BE2C (cell line): ENCODE results near the gene NBEAL1.
"Not testable (repeated sequence)": the region's sequence is repeated elsewhere in the genome, so short reads cannot be mapped to it uniquely, and the experiment has no call there.

ENCODE experiments used
- DNase-seq: peaks from one replicate; pipeline ENCODE4 v3.0.0-alpha.2; 2020
- H3K27me3 ChIP-seq: fragments of 250-450 bp; sonication (Bioruptor Pico); 2 replicates; pipeline ENCODE4 v1.5.1; 2020; ENCODE audit warnings: mild to moderate bottlenecking
- H3K36me3 ChIP-seq: fragments of 250-450 bp; sonication (Bioruptor Pico); 2 replicates; pipeline ENCODE4 v1.5.1; 2020; ENCODE audit warnings: mild to moderate bottlenecking
- H3K4me1 ChIP-seq: fragments of 250-450 bp; sonication (Bioruptor Pico); 2 replicates; pipeline ENCODE4 v1.5.1; 2020
- H3K4me3 ChIP-seq: 2 replicates; pipeline ENCODE4 v1.5.1; 2011; ENCODE audit warnings: low read depth, low read length
- H3K9me3 ChIP-seq: fragments of 250-450 bp; sonication (Bioruptor Pico); 2 replicates; pipeline ENCODE4 v1.5.1; 2020
- CTCF ChIP-seq: IDR thresholded peaks from 2 replicates; pipeline ENCODE4 v1.5.1; 2012; ENCODE audit warnings: mild to moderate bottlenecking, low read depth, low read length

The NBEAL1 gene

GRCh38 chr2:203033395-203033794, 18.7 kb downstream of the NBEAL1 start:
- H3K4me3 ChIP-seq, result no peak overlapping the region
- no peaks in the 10 kb centered on the region for H3K9me3 ChIP-seq
- no peaks in the 10 kb centered on the region for H3K4me1 ChIP-seq
- no peaks in the 10 kb centered on the region for H3K36me3 ChIP-seq
- no peaks in the 10 kb centered on the region for H3K27me3 ChIP-seq
- DNase-seq, result no peak
- no peak for TF ChIP-seq CTCF

- TF ChIP-seq CTCF, result no peak
These were observed 21.3 kb downstream of the NBEAL1 start for GRCh38 chr2:203035879-203036470.

GRCh38 chr2:203037026-203037425, 22.4 kb downstream of the NBEAL1 start:
- no peak overlapping the region for H3K4me3 ChIP-seq
- H3K4me1 ChIP-seq, result no peaks in the 10 kb centered on the region
- H3K36me3 ChIP-seq, result no peaks in the 10 kb centered on the region
- H3K9me3 ChIP-seq, result no peaks in the 10 kb centered on the region
- no peak for DNase-seq
- no peaks in the 10 kb centered on the region for H3K27me3 ChIP-seq
- no peak for TF ChIP-seq CTCF

More at GRCh38 chr2:203035879-203036470, 21.3 kb downstream of the NBEAL1 start:
- no peak for DNase-seq
- Histone ChIP-seq H3K36me3 (no peaks in the 10 kb centered on the region), H3K27me3 (no peaks in the 10 kb centered on the region), H3K4me1 (no peaks in the 10 kb centered on the region), H3K9me3 (no peaks in the 10 kb centered on the region), H3K4me3 (no peak overlapping the region)

GRCh38 chr2:203038586-203038985, 23.9 kb downstream of the NBEAL1 start:
- DNase-seq, result no peak
- Histone ChIP-seq H3K4me3 (no peak overlapping the region), H3K36me3 (no peaks in the 10 kb centered on the region), H3K4me1 (no peaks in the 10 kb centered on the region), H3K27me3 (no peaks in the 10 kb centered on the region), H3K9me3 (no peaks in the 10 kb centered on the region)
- no peak for TF ChIP-seq CTCF

GRCh38 chr2:203039211-203039610, 24.5 kb downstream of the NBEAL1 start:
- H3K9me3 ChIP-seq, H3K4me1 ChIP-seq, H3K4me3 ChIP-seq, DNase-seq, H3K27me3 ChIP-seq, H3K36me3 ChIP-seq: not testable (repeated sequence)

GRCh38 chr2:203040966-203041521, 26.4 kb downstream of the NBEAL1 start:
- H3K36me3 ChIP-seq, result no peaks in the 10 kb centered on the region
- H3K27me3 ChIP-seq, result no peaks in the 10 kb centered on the region
- H3K4me1 ChIP-seq, result no peaks in the 10 kb centered on the region
- H3K9me3 ChIP-seq, result no peaks in the 10 kb centered on the region
- H3K4me3 ChIP-seq, result no peak overlapping the region
- TF ChIP-seq CTCF, result no peak
- no peak for DNase-seq
